GM18520 (cell line): ENCODE measurements around the gene LGR4.

Source experiments
- ATAC-seq: cut with Tn5 transposase; IDR thresholded peaks from one replicate; pipeline ENCODE4 v1.9.1; 2021; ENCODE audit not compliant: unreplicated experiment

Gene LGR4

GRCh38 chr11:27433742-27434141 is 38.8 kb downstream of the LGR4 start:
- no peak for ATAC-seq

DNA sequence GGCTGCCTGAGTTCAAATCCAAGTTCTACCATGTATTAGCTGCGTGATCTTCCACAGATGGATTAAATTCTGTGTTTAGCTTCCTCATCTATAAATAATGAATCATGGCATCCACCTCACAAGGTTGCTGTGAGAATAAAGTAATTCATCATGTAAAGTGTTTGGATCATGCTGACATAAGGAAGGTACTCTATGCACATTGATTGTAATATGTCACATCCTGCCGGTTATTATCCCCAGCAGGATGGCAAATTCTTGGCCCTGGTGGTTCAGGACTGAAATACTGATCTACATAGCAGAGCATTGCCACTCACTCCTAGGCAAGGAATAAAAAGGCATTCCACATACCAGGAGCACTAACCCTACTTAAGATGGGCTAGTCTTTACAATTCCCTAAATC is 40.8 kb downstream of the LGR4 start:
- ATAC-seq, result no peak

DNA sequence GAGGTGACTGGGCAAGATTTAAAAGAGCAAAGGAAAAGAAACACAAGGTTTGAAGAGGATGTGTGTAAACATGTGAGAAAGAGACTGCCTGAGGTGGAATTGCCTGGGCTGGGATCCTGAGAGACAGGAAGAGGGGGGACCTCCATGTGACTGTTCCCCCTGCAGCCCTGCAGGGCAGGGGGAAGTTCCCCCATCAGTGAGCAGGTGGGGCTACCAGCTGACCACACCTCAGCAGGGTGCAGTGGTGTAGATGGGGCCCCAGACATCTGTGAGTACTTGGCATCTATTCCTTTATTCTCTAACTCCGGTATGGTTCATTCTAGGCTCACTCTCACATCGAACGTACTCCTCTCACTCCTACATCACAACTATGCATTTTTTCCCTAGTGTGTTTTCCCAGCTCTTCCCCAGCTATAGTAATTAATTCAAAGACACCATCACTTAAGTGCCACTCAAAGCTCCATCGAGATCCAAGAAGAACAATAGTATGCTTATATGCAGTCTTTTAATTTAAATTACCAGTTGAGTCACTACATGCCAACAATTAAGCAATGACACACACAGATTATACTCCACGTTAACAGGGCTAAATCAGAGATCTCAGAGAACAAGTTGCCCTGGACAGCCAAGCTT is 42.7 kb downstream of the LGR4 start:
- no peak for ATAC-seq

DNA sequence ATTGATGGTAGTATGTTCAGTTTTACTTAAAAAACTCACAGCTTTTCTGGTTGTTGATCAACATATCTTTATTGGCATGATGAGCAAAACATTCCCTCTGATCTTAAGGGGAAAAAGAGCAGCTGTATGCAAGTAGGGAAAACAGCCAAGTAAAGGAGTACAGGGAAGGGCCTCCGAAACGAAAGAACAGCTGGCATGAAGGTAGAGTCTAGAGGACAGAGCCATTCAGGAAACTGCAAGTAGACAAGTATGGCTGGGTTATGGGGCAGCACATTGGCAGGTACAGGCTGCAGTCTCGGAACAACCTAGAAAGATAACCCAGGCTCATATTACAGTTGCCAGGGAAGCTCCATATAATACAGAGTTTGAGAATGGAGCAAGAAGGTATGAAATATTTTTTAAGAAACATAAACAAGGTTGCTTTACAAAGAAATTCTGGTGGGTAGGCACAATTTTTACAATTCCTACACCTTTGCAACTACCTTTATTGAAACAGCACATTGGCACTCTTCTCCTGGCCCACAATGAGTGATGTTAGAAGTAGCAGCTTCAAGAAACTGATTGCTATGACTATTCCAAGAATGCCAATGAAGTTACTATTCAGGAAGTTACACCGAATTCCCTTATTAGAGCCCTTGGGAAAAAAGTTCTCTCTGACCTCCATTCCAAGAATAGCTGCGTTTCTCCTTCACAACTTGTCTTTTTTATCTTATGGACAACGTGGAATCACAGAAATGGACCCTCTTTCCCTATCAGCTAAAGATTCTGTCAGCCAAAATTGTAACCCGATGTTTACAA is 45.2 kb downstream of the LGR4 start:
- no peak for ATAC-seq

DNA sequence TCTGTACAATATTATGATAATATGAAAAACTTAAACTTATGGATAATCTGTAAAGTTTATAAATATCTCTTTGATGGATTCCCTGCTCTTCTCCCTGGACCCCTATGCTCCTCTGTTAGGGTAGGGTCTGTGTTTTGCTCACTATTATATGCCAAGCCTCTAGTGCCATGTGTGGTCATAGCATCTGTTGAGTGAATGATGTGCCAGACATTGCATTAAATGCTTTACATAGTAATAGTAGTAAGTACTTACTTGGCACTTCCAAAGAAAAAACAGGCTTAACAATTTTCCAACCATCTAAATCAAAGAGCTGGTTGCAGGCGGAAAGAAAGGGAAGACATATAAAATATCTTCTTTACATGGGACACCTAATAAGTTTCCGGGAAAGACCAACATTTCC is 46.8 kb downstream of the LGR4 start:
- no peak for ATAC-seq

- ATAC-seq, result no peak
Measured at GRCh38 chr11:27423125-27423524, 49.5 kb downstream of the LGR4 start.

GRCh38 chr11:27421819-27422494 is 50.6 kb downstream of the LGR4 start:
- ATAC-seq, result no peak

DNA sequence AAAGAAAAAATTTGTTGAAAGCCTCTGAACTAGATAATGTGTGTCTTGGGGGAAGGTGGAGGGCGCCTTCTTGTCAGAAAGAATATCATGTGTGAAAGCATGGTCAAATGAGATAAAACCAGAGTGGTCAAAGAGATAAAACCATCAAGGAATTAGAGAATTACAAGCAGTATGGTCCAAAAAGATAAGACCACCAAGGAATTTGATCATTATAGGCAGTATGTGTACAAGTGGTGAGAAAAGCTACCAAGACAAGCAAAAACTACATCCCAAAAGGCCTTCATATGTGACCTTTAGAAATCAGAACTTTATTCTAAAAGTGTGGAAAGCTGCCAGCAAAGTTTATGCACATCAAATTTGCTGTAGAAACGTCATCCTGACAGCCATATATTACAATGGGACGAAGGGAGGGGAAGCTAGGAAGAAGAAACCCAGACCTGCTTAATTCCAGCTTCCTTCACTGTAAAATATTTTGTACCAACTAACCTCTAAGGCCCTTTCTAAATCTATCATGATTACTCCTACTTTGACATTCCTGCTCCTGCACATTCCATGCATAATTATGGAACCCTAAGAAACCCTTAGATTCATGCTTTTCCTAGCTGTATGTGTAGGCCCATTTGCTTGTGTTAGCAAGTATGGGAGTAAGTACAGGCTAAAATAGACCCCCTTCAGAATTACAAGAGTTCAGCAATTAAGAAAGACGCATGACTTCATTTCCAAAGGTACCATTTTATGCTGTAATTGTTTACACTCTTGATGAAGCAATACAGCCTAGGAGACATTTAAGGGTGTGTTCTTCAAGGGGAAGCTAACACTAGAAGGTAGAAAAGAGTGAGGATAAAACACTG is 51.6 kb downstream of the LGR4 start:
- ATAC-seq, result no peak

- no peak for ATAC-seq
Measured at GRCh38 chr11:27420217-27420616, 52.4 kb downstream of the LGR4 start.

- ATAC-seq, result no peak
Measured at GRCh38 chr11:27418356-27418755, 54.2 kb downstream of the LGR4 start.

GRCh38 chr11:27416568-27417176 is 55.9 kb downstream of the LGR4 start:
- ATAC-seq, result no peak

- ATAC-seq, result no peak
Measured at GRCh38 chr11:27414644-27415043, 57.9 kb downstream of the LGR4 start.

DNA sequence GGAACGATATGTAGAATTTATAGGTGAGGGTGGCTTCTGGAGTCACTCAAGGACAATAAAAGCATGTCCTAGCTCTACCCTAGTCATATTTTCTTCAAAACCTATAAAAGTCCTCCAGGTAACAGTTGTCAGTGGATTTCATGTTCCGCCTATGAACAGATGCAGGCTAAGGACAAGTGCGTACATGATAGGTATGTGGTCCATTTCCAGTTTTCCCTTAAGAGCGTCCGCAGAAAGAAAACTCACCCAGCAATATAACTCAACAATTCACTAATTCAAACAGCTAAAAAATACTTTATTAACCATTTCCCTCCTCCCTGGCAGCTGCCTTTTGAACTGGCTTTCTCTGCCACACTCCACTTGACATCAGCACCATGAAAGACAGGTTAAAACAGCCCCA is 59.4 kb downstream of the LGR4 start:
- ATAC-seq, result no peak

- ATAC-seq, result no peak
Measured at GRCh38 chr11:27412192-27412691, 60.3 kb downstream of the LGR4 start.

- ATAC-seq, result no peak
Measured at GRCh38 chr11:27411328-27411727, 61.3 kb downstream of the LGR4 start.

DNA sequence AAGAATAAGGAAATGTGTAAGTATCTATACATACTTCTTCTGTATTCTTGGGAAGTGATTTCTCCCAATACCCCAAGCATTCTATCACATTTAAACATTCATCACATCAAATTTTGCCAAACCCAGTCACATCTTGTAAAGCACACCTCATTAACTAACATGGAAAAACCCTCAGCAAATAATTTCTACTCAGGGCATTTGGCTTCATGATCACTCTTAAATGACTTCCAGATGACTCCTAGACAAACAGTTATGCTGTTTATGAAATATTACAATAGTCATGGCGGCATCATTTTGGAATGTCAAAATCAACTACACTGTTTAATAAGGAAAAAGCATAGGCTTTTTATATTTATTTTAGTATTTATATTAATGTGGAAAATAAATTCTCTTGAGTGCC is 62.3 kb downstream of the LGR4 start:
- no peak for ATAC-seq

GRCh38 chr11:27409742-27410141 is 62.8 kb downstream of the LGR4 start:
- ATAC-seq, result no peak

- ATAC-seq, result no peak
Measured at GRCh38 chr11:27409049-27409448, 63.5 kb downstream of the LGR4 start.

DNA sequence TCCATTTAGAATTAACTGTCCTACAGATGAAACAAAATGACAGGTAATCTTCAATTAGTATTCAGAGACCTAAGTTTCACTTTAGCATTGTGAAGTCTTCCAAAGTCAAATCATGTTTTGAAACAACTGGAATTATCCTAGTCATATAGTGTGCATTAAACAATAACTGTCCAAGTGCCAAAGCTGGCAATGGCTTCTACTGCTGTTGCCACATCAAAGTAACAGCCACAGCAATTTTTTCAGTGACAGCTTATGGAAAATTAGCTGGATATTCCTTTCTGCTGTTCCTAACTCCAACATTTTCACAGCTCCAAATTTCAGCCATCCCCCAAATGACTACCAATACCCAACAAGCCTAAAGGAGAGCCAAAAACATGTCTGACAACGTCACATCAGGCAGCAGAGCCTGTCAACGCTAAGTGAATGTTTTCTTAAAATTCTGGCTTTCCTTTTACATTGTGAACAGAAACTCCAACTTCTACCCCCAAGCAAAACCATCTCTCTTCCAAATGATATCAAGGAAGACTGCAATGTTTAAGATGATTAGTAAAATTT is 64.3 kb downstream of the LGR4 start:
- no peak for ATAC-seq
